ENCODE measurements around the gene LONP2. TPM values are rescaled to one million over a fixed set of nuclear protein-coding genes. Genes with fewer than 3 reads are reported as not detected.

The LONP2 gene
- total and polyA plus RNA-seq, 4 donors, result 30.0 to 304 (median 52.8) TPM

- H3K9me3 ChIP-seq (ENCODE audit: control insufficient read depth in 4 of 4, low read length in 3 of 4), result no peaks in the 10 kb centered on the region
- H3K27me3 ChIP-seq (ENCODE audit: control insufficient read depth in 4 of 4, insufficient read depth in 4 of 4, low read length in 3 of 4), result no peaks in the 10 kb centered on the region
- peak overlapping the region; percentile 97 to 100 for H3K9ac ChIP-seq (ENCODE audit: low read depth in 1 of 2, low read length in 2 of 2)
- no peak for DNase-seq (ENCODE audit: low spot score)
- peak overlapping the region; percentile 95 to 98 for H3K27ac ChIP-seq (ENCODE audit: low read depth in 1 of 2, low read length in 2 of 2)
- WGBS, result 2% methylated on average over 8 of the region's 8 CpGs
- TF ChIP-seq, protein P1, sequence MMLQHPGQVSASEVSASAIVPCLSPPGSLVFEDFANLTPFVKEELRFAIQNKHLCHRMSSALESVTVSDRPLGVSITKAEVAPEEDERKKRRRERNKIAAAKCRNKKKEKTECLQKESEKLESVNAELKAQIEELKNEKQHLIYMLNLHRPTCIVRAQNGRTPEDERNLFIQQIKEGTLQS (IDR thresholded peaks at IDR 0.05), result no peak
- no peak for TF ChIP-seq HNF4G (IDR thresholded peaks at IDR 0.05)
- no peak for TF ChIP-seq FOXA1 (IDR thresholded peaks at IDR 0.05)
- no peak for TF ChIP-seq TAF1 (conservative IDR thresholded peaks at IDR 0.05)
- TF ChIP-seq EGR1 (IDR thresholded peaks at IDR 0.05; ENCODE audit: low read depth in 2 of 2), result no peak
- no peak for TF ChIP-seq JUND (IDR thresholded peaks at IDR 0.05)
- TF ChIP-seq, protein P2, sequence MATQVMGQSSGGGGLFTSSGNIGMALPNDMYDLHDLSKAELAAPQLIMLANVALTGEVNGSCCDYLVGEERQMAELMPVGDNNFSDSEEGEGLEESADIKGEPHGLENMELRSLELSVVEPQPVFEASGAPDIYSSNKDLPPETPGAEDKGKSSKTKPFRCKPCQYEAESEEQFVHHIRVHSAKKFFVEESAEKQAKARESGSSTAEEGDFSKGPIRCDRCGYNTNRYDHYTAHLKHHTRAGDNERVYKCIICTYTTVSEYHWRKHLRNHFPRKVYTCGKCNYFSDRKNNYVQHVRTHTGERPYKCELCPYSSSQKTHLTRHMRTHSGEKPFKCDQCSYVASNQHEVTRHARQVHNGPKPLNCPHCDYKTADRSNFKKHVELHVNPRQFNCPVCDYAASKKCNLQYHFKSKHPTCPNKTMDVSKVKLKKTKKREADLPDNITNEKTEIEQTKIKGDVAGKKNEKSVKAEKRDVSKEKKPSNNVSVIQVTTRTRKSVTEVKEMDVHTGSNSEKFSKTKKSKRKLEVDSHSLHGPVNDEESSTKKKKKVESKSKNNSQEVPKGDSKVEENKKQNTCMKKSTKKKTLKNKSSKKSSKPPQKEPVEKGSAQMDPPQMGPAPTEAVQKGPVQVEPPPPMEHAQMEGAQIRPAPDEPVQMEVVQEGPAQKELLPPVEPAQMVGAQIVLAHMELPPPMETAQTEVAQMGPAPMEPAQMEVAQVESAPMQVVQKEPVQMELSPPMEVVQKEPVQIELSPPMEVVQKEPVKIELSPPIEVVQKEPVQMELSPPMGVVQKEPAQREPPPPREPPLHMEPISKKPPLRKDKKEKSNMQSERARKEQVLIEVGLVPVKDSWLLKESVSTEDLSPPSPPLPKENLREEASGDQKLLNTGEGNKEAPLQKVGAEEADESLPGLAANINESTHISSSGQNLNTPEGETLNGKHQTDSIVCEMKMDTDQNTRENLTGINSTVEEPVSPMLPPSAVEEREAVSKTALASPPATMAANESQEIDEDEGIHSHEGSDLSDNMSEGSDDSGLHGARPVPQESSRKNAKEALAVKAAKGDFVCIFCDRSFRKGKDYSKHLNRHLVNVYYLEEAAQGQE (IDR thresholded peaks at IDR 0.05), result no peak
- H3K36me3 ChIP-seq (ENCODE audit: control insufficient read depth in 4 of 4, insufficient read depth in 3 of 4, low read depth in 1 of 4, low read length in 3 of 4), result no peaks in the 10 kb centered on the region
- H3K4me1 ChIP-seq (ENCODE audit: control insufficient read depth in 4 of 4, insufficient read depth in 4 of 4, low read length in 3 of 4), result peaks cover 2 to 24% (median 13%) of the 10 kb centered on the region in 4 donors
- peak overlapping the region; percentile 87 to 91 (median 88) for H3K4me3 ChIP-seq (ENCODE audit: low read depth in 1 of 3, low read length in 3 of 3)
Measured at GRCh38 chr16:48244863-48245195, 729 bp downstream of the LONP2 start.

DNA sequence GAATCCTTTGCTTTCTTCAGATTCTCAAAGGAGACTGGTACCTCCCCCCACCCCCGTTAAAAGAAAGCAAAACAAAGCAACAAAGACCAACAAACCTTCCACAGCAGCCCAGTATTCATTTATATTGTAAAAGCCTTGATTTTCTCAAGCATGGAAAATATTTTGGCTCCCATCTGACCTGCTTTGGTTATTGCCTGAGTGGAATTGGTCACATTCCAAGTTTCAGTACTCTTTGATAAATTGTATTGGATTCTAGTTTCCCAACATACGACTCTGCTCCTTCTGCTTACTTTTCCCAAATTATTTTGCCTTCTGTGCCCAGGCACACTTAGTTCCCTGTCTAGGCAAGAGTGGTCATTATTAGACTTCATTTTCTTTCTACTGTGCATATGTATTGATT is 2.0 kb downstream of the LONP2 start:
- Histone ChIP-seq H3K36me3 (ENCODE audit: control insufficient read depth in 4 of 4, insufficient read depth in 3 of 4, low read depth in 1 of 4, low read length in 3 of 4) (no peaks in the 10 kb centered on the region), H3K9me3 (ENCODE audit: control insufficient read depth in 4 of 4, low read length in 3 of 4) (no peaks in the 10 kb centered on the region), H3K27ac (ENCODE audit: low read depth in 1 of 2, low read length in 2 of 2) (peak overlapping the region; percentile 95 to 98), H3K9ac (ENCODE audit: low read depth in 1 of 2, low read length in 2 of 2) (peak overlapping the region; percentile 97 to 100), H3K4me3 (ENCODE audit: low read depth in 1 of 3, low read length in 3 of 3) (peak overlapping the region; percentile 87 to 91 (median 88)), H3K27me3 (ENCODE audit: control insufficient read depth in 4 of 4, insufficient read depth in 4 of 4, low read length in 3 of 4) (no peaks in the 10 kb centered on the region), H3K4me1 (ENCODE audit: control insufficient read depth in 4 of 4, insufficient read depth in 4 of 4, low read length in 3 of 4) (peaks cover 2 to 31% (median 17%) of the 10 kb centered on the region in 4 donors)
- TF ChIP-seq NR2F2 (IDR thresholded peaks at IDR 0.05) (no peak), TAF1 (conservative IDR thresholded peaks at IDR 0.05) (peak; percentile 66), HNF4G (IDR thresholded peaks at IDR 0.05) (no peak), JUND (IDR thresholded peaks at IDR 0.05) (peak; percentile 15 to 18), FOXA1 (IDR thresholded peaks at IDR 0.05) (no peak), YY1 (IDR thresholded peaks at IDR 0.05) (peak; percentile 38), HNF4A (conservative IDR thresholded peaks at IDR 0.05) (peak in 1 of 2 donors; percentile 45), SP1 (IDR thresholded peaks at IDR 0.05) (peak; percentile 34), EGR1 (IDR thresholded peaks at IDR 0.05; ENCODE audit: low read depth in 2 of 2) (no peak), GABPA (IDR thresholded peaks at IDR 0.05 in 1 of 2, conservative IDR thresholded peaks at IDR 0.05 in 1 of 2) (peak in 1 of 2 donors; percentile 20), FOXA2 (IDR thresholded peaks at IDR 0.05) (no peak), RAD21 (IDR thresholded peaks at IDR 0.05) (peak; percentile 31 to 38), RXRA (IDR thresholded peaks at IDR 0.05) (peak in 1 of 2 donors; percentile 20)
- TF ChIP-seq, protein P2 (IDR thresholded peaks at IDR 0.05), result peak; percentile 60
- TF ChIP-seq, protein P3, sequence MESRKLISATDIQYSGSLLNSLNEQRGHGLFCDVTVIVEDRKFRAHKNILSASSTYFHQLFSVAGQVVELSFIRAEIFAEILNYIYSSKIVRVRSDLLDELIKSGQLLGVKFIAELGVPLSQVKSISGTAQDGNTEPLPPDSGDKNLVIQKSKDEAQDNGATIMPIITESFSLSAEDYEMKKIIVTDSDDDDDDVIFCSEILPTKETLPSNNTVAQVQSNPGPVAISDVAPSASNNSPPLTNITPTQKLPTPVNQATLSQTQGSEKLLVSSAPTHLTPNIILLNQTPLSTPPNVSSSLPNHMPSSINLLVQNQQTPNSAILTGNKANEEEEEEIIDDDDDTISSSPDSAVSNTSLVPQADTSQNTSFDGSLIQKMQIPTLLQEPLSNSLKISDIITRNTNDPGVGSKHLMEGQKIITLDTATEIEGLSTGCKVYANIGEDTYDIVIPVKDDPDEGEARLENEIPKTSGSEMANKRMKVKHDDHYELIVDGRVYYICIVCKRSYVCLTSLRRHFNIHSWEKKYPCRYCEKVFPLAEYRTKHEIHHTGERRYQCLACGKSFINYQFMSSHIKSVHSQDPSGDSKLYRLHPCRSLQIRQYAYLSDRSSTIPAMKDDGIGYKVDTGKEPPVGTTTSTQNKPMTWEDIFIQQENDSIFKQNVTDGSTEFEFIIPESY (IDR thresholded peaks at IDR 0.05), result no peak
- TF ChIP-seq, protein P4, sequence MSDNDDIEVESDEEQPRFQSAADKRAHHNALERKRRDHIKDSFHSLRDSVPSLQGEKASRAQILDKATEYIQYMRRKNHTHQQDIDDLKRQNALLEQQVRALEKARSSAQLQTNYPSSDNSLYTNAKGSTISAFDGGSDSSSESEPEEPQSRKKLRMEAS (IDR thresholded peaks at IDR 0.05), result peak; percentile 32
- TF ChIP-seq, protein P1 (IDR thresholded peaks at IDR 0.05), result no peak
- TF ChIP-seq, protein P5, sequence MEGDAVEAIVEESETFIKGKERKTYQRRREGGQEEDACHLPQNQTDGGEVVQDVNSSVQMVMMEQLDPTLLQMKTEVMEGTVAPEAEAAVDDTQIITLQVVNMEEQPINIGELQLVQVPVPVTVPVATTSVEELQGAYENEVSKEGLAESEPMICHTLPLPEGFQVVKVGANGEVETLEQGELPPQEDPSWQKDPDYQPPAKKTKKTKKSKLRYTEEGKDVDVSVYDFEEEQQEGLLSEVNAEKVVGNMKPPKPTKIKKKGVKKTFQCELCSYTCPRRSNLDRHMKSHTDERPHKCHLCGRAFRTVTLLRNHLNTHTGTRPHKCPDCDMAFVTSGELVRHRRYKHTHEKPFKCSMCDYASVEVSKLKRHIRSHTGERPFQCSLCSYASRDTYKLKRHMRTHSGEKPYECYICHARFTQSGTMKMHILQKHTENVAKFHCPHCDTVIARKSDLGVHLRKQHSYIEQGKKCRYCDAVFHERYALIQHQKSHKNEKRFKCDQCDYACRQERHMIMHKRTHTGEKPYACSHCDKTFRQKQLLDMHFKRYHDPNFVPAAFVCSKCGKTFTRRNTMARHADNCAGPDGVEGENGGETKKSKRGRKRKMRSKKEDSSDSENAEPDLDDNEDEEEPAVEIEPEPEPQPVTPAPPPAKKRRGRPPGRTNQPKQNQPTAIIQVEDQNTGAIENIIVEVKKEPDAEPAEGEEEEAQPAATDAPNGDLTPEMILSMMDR (IDR thresholded peaks at IDR 0.05; ENCODE audit: low read depth, low read length, missing input control), result no peak
- 17% methylated on average over 2 of the region's 2 CpGs for WGBS
- no peak for DNase-seq (ENCODE audit: low spot score)
